ENCODE results near the gene GRIP1. TPM values are rescaled to one million over a fixed set of nuclear protein-coding genes. Genes with fewer than 3 reads are reported as not detected.

GRIP1 gene
- total and polyA plus RNA-seq, 2 of the 4 experiments (the other 2 are of a cell fraction) = under 0.01 to 0.07 TPM

DNA sequence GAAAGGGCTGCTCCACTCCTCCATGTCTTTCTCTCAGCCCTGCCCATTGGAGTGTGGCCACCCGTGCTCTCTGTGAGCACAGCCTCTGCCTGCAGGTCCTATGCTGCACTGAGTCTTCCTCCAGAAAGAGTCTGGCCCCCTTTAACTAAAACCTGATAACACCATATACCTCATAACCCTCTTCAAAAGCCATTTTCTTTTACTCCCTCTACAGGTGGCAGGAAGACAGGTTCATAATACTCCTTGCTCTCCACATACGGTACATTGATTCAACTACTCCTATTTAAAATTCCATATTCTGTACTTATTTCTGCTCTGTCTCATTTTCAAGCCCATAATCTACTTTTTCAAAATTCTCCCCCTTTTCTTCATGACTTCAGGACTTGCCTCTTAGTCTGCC lies 232.6 kb downstream of the GRIP1 start:
- no peak overlapping the region for H3K27ac ChIP-seq (ENCODE audit: insufficient read depth, low read length)
- POLR2A ChIA-PET (ENCODE audit: unreplicated experiment) = no interaction called here
- BruUV-seq (replicated peaks) = no TSS peak
- no peak overlapping the region for H4K8ac ChIP-seq (ENCODE audit: low read depth in 2 of 2, low read length in 2 of 2)
- CTCF ChIA-PET = no interaction called here
- no peaks in the 10 kb centered on the region for H3K4me1 ChIP-seq (ENCODE audit: control insufficient read depth, insufficient read depth, low read length)
- no peak overlapping the region for H3K14ac ChIP-seq (replicated peaks; ENCODE audit: low read depth, low read length)
- peaks cover 5% of the 10 kb centered on the region; the same call in 1 of the 2 replicates for H3K27me3 ChIP-seq (ENCODE audit: control insufficient read depth, insufficient read depth, low read length)
- H2BK20ac ChIP-seq (ENCODE audit: low read depth, low read length) = no peak overlapping the region
- 63% methylated on average over 1 of the region's 2 CpGs; no CpG with 5 or more reads in 1 of the 2 experiments for WGBS, 2 experiments (ENCODE audit: extremely low coverage in 2 of 2, insufficient read length in 1 of 2)
- no peak overlapping the region for H3K4me2 ChIP-seq (ENCODE audit: low read depth, low read length)
- H3K9me1 ChIP-seq (ENCODE audit: insufficient read depth, low read length) = no peaks in the 10 kb centered on the region
- dilution Hi-C loops (cut with HindIII; ENCODE audit: low sequenced_read_pairs, unreplicated experiment) (no loop called here), in situ Hi-C loops (cut with MboI; ENCODE audit: low sequenced_read_pairs) (no loop called here), intact Hi-C loops (cut with micrococcal nuclease) (no loop called here)
- DNase-seq = no peak
- H4K20me1 ChIP-seq (ENCODE audit: insufficient read depth, low read length) = no peaks in the 10 kb centered on the region
- no peak overlapping the region for H2AFZ ChIP-seq (replicated peaks; ENCODE audit: low read length, poor library complexity)
- H3K4me3 ChIP-seq (ENCODE audit: insufficient read depth, low read depth, low read length) = no peak overlapping the region
- H2AK9ac ChIP-seq (replicated peaks; ENCODE audit: low read depth, low read length, poor library complexity) = no peak overlapping the region
- no peak for ATAC-seq (ENCODE audit: low read depth)
- no peak overlapping the region for H3K23ac ChIP-seq (ENCODE audit: low read depth, low read length)
- H4K5ac ChIP-seq (ENCODE audit: low read depth, low read length) = no peak overlapping the region
- no peak overlapping the region for H3K56ac ChIP-seq (ENCODE audit: extremely low read depth, insufficient read depth, low read length)
- H3K9me3 ChIP-seq (ENCODE audit: control insufficient read depth, insufficient read depth, low read length) = no peaks in the 10 kb centered on the region
- H3K9ac ChIP-seq (ENCODE audit: low read depth, low read length) = no peak overlapping the region
- no peak overlapping the region for H2BK5ac ChIP-seq (ENCODE audit: low read depth, low read length, poor library complexity, severe bottlenecking)
- H2BK15ac ChIP-seq (ENCODE audit: low read depth, low read length) = no peak overlapping the region
- no peak overlapping the region for H2BK120ac ChIP-seq (ENCODE audit: low read depth, low read length)
- no peak overlapping the region for H3K4ac ChIP-seq (ENCODE audit: low read depth, low read length)
- no peak for TF ChIP-seq USF2 (IDR thresholded peaks at IDR 0.05; ENCODE audit: low read depth, low read length)
- no peak for TF ChIP-seq NFE2L2 (IDR thresholded peaks at IDR 0.05; ENCODE audit: low read depth, low read length)
- TF ChIP-seq, protein P1, sequence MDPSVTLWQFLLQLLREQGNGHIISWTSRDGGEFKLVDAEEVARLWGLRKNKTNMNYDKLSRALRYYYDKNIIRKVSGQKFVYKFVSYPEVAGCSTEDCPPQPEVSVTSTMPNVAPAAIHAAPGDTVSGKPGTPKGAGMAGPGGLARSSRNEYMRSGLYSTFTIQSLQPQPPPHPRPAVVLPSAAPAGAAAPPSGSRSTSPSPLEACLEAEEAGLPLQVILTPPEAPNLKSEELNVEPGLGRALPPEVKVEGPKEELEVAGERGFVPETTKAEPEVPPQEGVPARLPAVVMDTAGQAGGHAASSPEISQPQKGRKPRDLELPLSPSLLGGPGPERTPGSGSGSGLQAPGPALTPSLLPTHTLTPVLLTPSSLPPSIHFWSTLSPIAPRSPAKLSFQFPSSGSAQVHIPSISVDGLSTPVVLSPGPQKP (IDR thresholded peaks at IDR 0.05; ENCODE audit: borderline replicate concordance, low read depth, low read length) = no peak
- no peak for TF ChIP-seq RCOR1 (IDR thresholded peaks at IDR 0.05; ENCODE audit: insufficient replicate concordance, low read length)
- TF ChIP-seq MAFK (IDR thresholded peaks at IDR 0.05; ENCODE audit: low read depth, low read length) = no peak
- no peak overlapping the region for H2AK5ac ChIP-seq (ENCODE audit: low read depth, low read length)
- no peaks in the 10 kb centered on the region for H3K36me3 ChIP-seq (ENCODE audit: control insufficient read depth, insufficient read depth, low read length)
- no peak overlapping the region for H3K18ac ChIP-seq (ENCODE audit: low read depth, low read length)
- H4K91ac ChIP-seq (ENCODE audit: insufficient read depth, low read depth, low read length) = no peak overlapping the region
- no peaks in the 10 kb centered on the region for H3K79me1 ChIP-seq (ENCODE audit: low read depth in 1 of 2, low read length in 2 of 2)
